B cell (primary cell): ENCODE results near the gene CCR5AS.

Source experiments
- ATAC-seq: fragments of 200-7000 bp; cut with Tn5 transposase; one replicate; pipeline ENCODE4 v1.10.0; 2021; ENCODE audit warnings: low read depth, mild to moderate bottlenecking, moderate number of reproducible peaks, moderate library complexity
- CTCF ChIA-PET: fragments of 350-600 bp; sonication (Branson Sonifier 250); formaldehyde crosslinking; loops from one replicate; lab custom pipeline; 2021; ENCODE audit warnings: antibody characterized with exemption, inconsistent platforms; lab: Charles Lee
- POLR2A ChIA-PET: fragments of 350-600 bp; sonication (Branson Sonifier 250); formaldehyde crosslinking; loops from one replicate; lab custom pipeline; 2021; ENCODE audit warnings: antibody characterized with exemption; lab: Charles Lee
- DNase-seq: peaks from one replicate; pipeline ENCODE4 v3.0.0; 2013
- H2AFZ ChIP-seq: 2 replicates; pipeline ENCODE4 v1.6.1; 2012; ENCODE audit warnings: mild to moderate bottlenecking, low read depth, low read length; ENCODE audit not compliant: insufficient read depth, poor library complexity, severe bottlenecking
- H3K27ac ChIP-seq, 2 donors: 1 replicate in 1 of 2; 2 replicates in 1 of 2; pipeline ENCODE4 v1.5.1; 2012 to 2013; ENCODE audit warnings: low read length in 2 of 2, mild to moderate bottlenecking in 2 of 2, moderate library complexity in 1 of 2
- H3K27me3 ChIP-seq, 4 experiments: fragments of 200-600 bp in 1 of 4; sonication (generic) in 1 of 4; replicated peaks in 1 of 4; 1 replicate in 2 of 4; 2 replicates in 2 of 4; pipeline versions ENCODE4 v1.6.1 to v1.7.0; 2013 to 2016; ENCODE audit warnings: low read length in 3 of 4, mild to moderate bottlenecking in 2 of 4, mixed read lengths in 1 of 4, moderate library complexity in 1 of 4; ENCODE audit not compliant: insufficient read depth in 4 of 4, control insufficient read depth in 3 of 4; ENCODE audit errors: control extremely low read depth in 1 of 4
- H3K36me3 ChIP-seq, 2 experiments: replicated peaks in 1 of 2; 1 replicate in 1 of 2; 2 replicates in 1 of 2; pipeline versions ENCODE4 v1.6.1 to v1.7.1; 2013; ENCODE audit warnings: low read length in 1 of 2; ENCODE audit not compliant: insufficient read depth in 2 of 2, control insufficient read depth in 1 of 2; ENCODE audit errors: control extremely low read depth in 1 of 2, extremely low read depth in 1 of 2
- H3K4me1 ChIP-seq, 2 donors: fragments of 200-600 bp in 1 of 2; sonication (generic) in 1 of 2; 1 replicate in 1 of 2; 2 replicates in 1 of 2; pipeline versions ENCODE4 v1.5.1 to v1.6.1; 2013 to 2017; ENCODE audit warnings: low read length in 2 of 2; ENCODE audit not compliant: control insufficient read depth in 2 of 2, insufficient read depth in 2 of 2
- H3K4me2 ChIP-seq: replicated peaks from 2 replicates; pipeline ENCODE3; 2012; ENCODE audit warnings: mild to moderate bottlenecking, low read depth, low read length; ENCODE audit not compliant: poor library complexity, severe bottlenecking
- H3K4me3 ChIP-seq, 5 experiments: fragments of 200-600 bp in 1 of 5; sonication (generic) in 1 of 5; 1 replicate in 3 of 5; 2 replicates in 2 of 5; pipeline versions ENCODE4 v1.5.1 to v1.7.0; 2011 to 2016; ENCODE audit warnings: low read length in 4 of 5, mild to moderate bottlenecking in 4 of 5, low read depth in 2 of 5, control low read depth in 1 of 5, moderate library complexity in 1 of 5; ENCODE audit not compliant: insufficient read depth in 1 of 5; ENCODE audit errors: control extremely low read depth in 1 of 5, extremely low read depth in 1 of 5
- H3K79me2 ChIP-seq: fragments of 200-600 bp; sonication (generic); one replicate; pipeline ENCODE4 v1.6.0; 2016; ENCODE audit warnings: low read length; ENCODE audit not compliant: control insufficient read depth, insufficient read depth
- H3K9ac ChIP-seq: fragments of 200-600 bp; sonication (generic); 2 replicates; pipeline ENCODE4 v1.6.1; 2017; ENCODE audit warnings: mild to moderate bottlenecking, low read length, moderate library complexity
- H3K9me3 ChIP-seq, 3 donors: one replicate each; pipeline versions ENCODE4 v1.6.1 to v1.7.1; 2013; ENCODE audit warnings: low read length in 2 of 3; ENCODE audit not compliant: control insufficient read depth in 2 of 3, insufficient read depth in 1 of 3; ENCODE audit errors: control extremely low read depth in 1 of 3
- H4K20me1 ChIP-seq: 2 replicates; pipeline ENCODE4 v1.6.0; 2012; ENCODE audit warnings: mild to moderate bottlenecking, low read length; ENCODE audit not compliant: insufficient read depth, control insufficient read depth, poor library complexity, severe bottlenecking
- H3K27ac Mint-ChIP-seq: one replicate; pipeline ENCODE4 v1.8.0; 2021; ENCODE audit warnings: mixed read lengths
- H3K27me3 Mint-ChIP-seq: one replicate; pipeline ENCODE4 v1.8.0; 2021; ENCODE audit warnings: mixed read lengths
- H3K4me1 Mint-ChIP-seq: one replicate; pipeline ENCODE4 v1.8.0; 2021; ENCODE audit warnings: mixed read lengths
- H3K4me3 Mint-ChIP-seq: one replicate; pipeline ENCODE4 v1.8.0; 2021; ENCODE audit warnings: mixed read lengths
- H3K9me3 Mint-ChIP-seq: one replicate; pipeline ENCODE4 v1.8.0; 2022; ENCODE audit warnings: mixed read lengths; ENCODE audit not compliant: insufficient read depth
- CTCF ChIP-seq: fragments of 200-600 bp; IDR thresholded peaks from one replicate; pipeline ENCODE4 v1.8.0; 2022; ENCODE audit warnings: antibody characterized with exemption, mild to moderate bottlenecking
- EZH2 ChIP-seq: IDR thresholded peaks from 2 replicates; pipeline ENCODE4 v1.6.1; 2012; ENCODE audit warnings: borderline replicate concordance, low read depth, mild to moderate bottlenecking, moderate library complexity, low read length; ENCODE audit not compliant: insufficient read depth, poor library complexity, severe bottlenecking
- WGBS: methylation state at CpG from one replicate; pipeline ENCODE4 v1.1.5; 2013; ENCODE audit warnings: missing lambda C conversion rate; ENCODE audit not compliant: insufficient coverage; 5-methylcytosine and 5-hydroxymethylcytosine counted together
- intact Hi-C: fragments of 100-400 bp; cut with micrococcal nuclease; formaldehyde crosslinking; loops from one replicate; pipeline ENCODE4 v1.10.0; 2022

The CCR5AS gene

GRCh38 chr3:46380471-46381221, 26.2 kb downstream of the CCR5AS start:
- Histone ChIP-seq H2AFZ (peak overlapping the region; percentile 23), H3K4me1 (peaks cover 43 to 49% of the 10 kb centered on the region in 2 donors), H3K9me3 (no peaks in the 10 kb centered on the region), H3K4me2 (peak overlapping the region; percentile 57), H3K27ac (peak overlapping the region in 1 of 2 donors; percentile 2), H4K20me1 (no peaks in the 10 kb centered on the region), H3K4me3 (no peak overlapping the region), H3K9ac (peak overlapping the region; percentile 4), H3K79me2 (no peaks in the 10 kb centered on the region), H3K36me3 (no peaks in the 10 kb centered on the region), H3K27me3 (no peaks in the 10 kb centered on the region)
- ChIA-PET POLR2A (no interaction called here), CTCF (interaction anchor here (0.8 to 6.0 kb wide), 5 partner anchors 9 to 619 kb away, joined by 3 to 58 read pairs (median 10); partner anchors contain the start of gene CCR5)
- TF ChIP-seq EZH2 (no peak), CTCF (no peak)
- Mint-ChIP-seq H3K27ac (peak overlapping the region; percentile 87), H3K9me3 (no peaks in the 10 kb centered on the region), H3K4me3 (peak overlapping the region; percentile 76), H3K27me3 (no peaks in the 10 kb centered on the region), H3K4me1 (peaks cover 54% of the 10 kb centered on the region)
- no peak for ATAC-seq
- 70% methylated on average over 4 of the region's 8 CpGs for WGBS
- intact Hi-C loops = no loop called here
- peak; percentile 33 for DNase-seq

GRCh38 chr3:46378426-46378942, 28.4 kb downstream of the CCR5AS start:
- Histone ChIP-seq H3K4me1 (peaks cover 24 to 30% of the 10 kb centered on the region in 2 donors), H3K4me3 (no peak overlapping the region), H2AFZ (no peak overlapping the region), H3K27me3 (peaks cover 0 to 2% (median 0%) of the 10 kb centered on the region in 4 experiments), H3K79me2 (no peaks in the 10 kb centered on the region), H3K9me3 (no peaks in the 10 kb centered on the region), H3K4me2 (no peak overlapping the region), H4K20me1 (no peaks in the 10 kb centered on the region), H3K9ac (no peak overlapping the region), H3K27ac (no peak overlapping the region), H3K36me3 (no peaks in the 10 kb centered on the region)
- TF ChIP-seq CTCF (peak; percentile 72), EZH2 (no peak)
- CTCF ChIA-PET = interaction anchor here (0.6 to 5.1 kb wide), 34 partner anchors 9 to 719 kb away, joined by 3 to 58 read pairs (median 4); partner anchors contain the start of genes CCR1, CXCR6 and FYCO1
- 51% methylated on average over 8 of the region's 8 CpGs for WGBS
- peaks cover 3% of the 10 kb centered on the region for H3K27me3 Mint-ChIP-seq
- POLR2A ChIA-PET = interaction anchor here (0.5 to 0.7 kb wide), 3 partner anchors 35 to 171 kb away, joined by 4 read pairs; partner anchors contain the start of gene CCR3
- ATAC-seq (peak; percentile 51), DNase-seq (peak; percentile 64)
- H3K27ac Mint-ChIP-seq = peak overlapping the region; percentile 5
- intact Hi-C loops = loop anchor here (1.0 kb wide), 2 partner anchors 102 to 440 kb away; no protein-coding TSS in a partner anchor
- H3K9me3 Mint-ChIP-seq = no peaks in the 10 kb centered on the region
- peaks cover 41% of the 10 kb centered on the region for H3K4me1 Mint-ChIP-seq
- no peak overlapping the region for H3K4me3 Mint-ChIP-seq
